ENCODE data around the gene C2orf15. TPM values are rescaled to one million over a fixed set of nuclear protein-coding genes. Genes with fewer than 3 reads are reported as not detected.

The C2orf15 gene
- total RNA-seq, result 1 to 10 TPM in 1 of 4 donors, under 1 TPM in 1, not detected in 2; 0.40 to 3.3 TPM

- ATAC-seq, result peak; percentile 97
- Histone ChIP-seq H3K27me3 (no peaks in the 10 kb centered on the region), H3K9me3 (no peaks in the 10 kb centered on the region), H3K27ac (peak within 1 kb of the TSS; percentile 37 to 89 (median 85)), H3K4me1 (peaks cover 0 to 17% (median 0%) of the 10 kb centered on the region in 3 donors), H3K4me3 (peak within 1 kb of the TSS; percentile 80 to 96), H3K36me3 (no peaks in the 10 kb centered on the region)
- WGBS, 2 donors (ENCODE audit: low coverage in 1 of 2), result 0% methylated on average over 1 of the region's 84 CpGs
- TF ChIP-seq POLR2AphosphoS5 (IDR thresholded peaks at IDR 0.05), result peak; percentile 28
- no peak for TF ChIP-seq POLR2A (IDR thresholded peaks at IDR 0.05)
These were observed at the start of gene C2orf15 for GRCh38 chr2:99141110-99142108. TSS of gene C2orf15 (plus strand) at chr2:99141707. CDS start at chr2:99150559, 8,852 bp downstream.

GRCh38 chr2:99096728-99097127 is 44.8 kb upstream of the C2orf15 start:
- WGBS, 2 donors (ENCODE audit: low coverage in 1 of 2), result 67 to 70% methylated on average over 1 of the region's 1 CpG
- TF ChIP-seq POLR2AphosphoS5 (IDR thresholded peaks at IDR 0.05) (no peak), EP300 (IDR thresholded peaks at IDR 0.05) (no peak), CTCF (IDR thresholded peaks at IDR 0.05) (no peak), POLR2A (IDR thresholded peaks at IDR 0.05) (no peak)
- H3K36me3 ChIP-seq, result no peaks in the 10 kb centered on the region

GRCh38 chr2:99101697-99102096 is 39.8 kb upstream of the C2orf15 start:
- H3K27ac ChIP-seq, result no peak overlapping the region
- no peak for ATAC-seq

More at GRCh38 chr2:99096728-99097127, 44.8 kb upstream of the C2orf15 start:
- ATAC-seq, result no peak
- no peak overlapping the region for H3K27ac ChIP-seq
- peaks cover 0 to 13% (median 0%) of the 10 kb centered on the region in 3 donors for H3K9me3 ChIP-seq
- no peaks in the 10 kb centered on the region for H3K4me1 ChIP-seq
- no peaks in the 10 kb centered on the region for H3K27me3 ChIP-seq
- no peak overlapping the region for H3K4me3 ChIP-seq

GRCh38 chr2:99104006-99104405 is 37.5 kb upstream of the C2orf15 start:
- Histone ChIP-seq H3K27ac (no peak overlapping the region), H3K4me3 (no peak overlapping the region), H3K9me3 (no peaks in the 10 kb centered on the region), H3K36me3 (no peaks in the 10 kb centered on the region), H3K27me3 (no peaks in the 10 kb centered on the region), H3K4me1 (no peaks in the 10 kb centered on the region)
- ATAC-seq, result no peak
- 65 to 73% methylated on average over 2 of the region's 2 CpGs for WGBS, 2 donors (ENCODE audit: low coverage in 1 of 2)
- TF ChIP-seq CTCF (IDR thresholded peaks at IDR 0.05) (no peak), POLR2A (IDR thresholded peaks at IDR 0.05) (no peak), EP300 (IDR thresholded peaks at IDR 0.05) (no peak), POLR2AphosphoS5 (IDR thresholded peaks at IDR 0.05) (no peak)

More at GRCh38 chr2:99101697-99102096, 39.8 kb upstream of the C2orf15 start:
- no peaks in the 10 kb centered on the region for H3K9me3 ChIP-seq
- no peak overlapping the region for H3K4me3 ChIP-seq
- H3K27me3 ChIP-seq, result no peaks in the 10 kb centered on the region
- no peaks in the 10 kb centered on the region for H3K4me1 ChIP-seq
- TF ChIP-seq POLR2AphosphoS5 (IDR thresholded peaks at IDR 0.05), result no peak
- no peak for TF ChIP-seq POLR2A (IDR thresholded peaks at IDR 0.05)
- TF ChIP-seq EP300 (IDR thresholded peaks at IDR 0.05), result no peak
- no peak for TF ChIP-seq CTCF (IDR thresholded peaks at IDR 0.05)
- 17 to 42% methylated on average over 3 of the region's 3 CpGs for whole genome bisulfite sequencing, 2 donors (ENCODE audit: low coverage in 1 of 2)
- H3K36me3 ChIP-seq, result no peaks in the 10 kb centered on the region

GRCh38 chr2:99106913-99107312 is 34.6 kb upstream of the C2orf15 start:
- H3K27me3 ChIP-seq, result peaks cover 5% of the 10 kb centered on the region
- TF ChIP-seq POLR2AphosphoS5 (IDR thresholded peaks at IDR 0.05), result no peak
- TF ChIP-seq POLR2A (IDR thresholded peaks at IDR 0.05), result no peak
- no peak for TF ChIP-seq EP300 (IDR thresholded peaks at IDR 0.05)
- TF ChIP-seq CTCF (IDR thresholded peaks at IDR 0.05), result no peak
- no peaks in the 10 kb centered on the region for H3K36me3 ChIP-seq
- H3K27ac ChIP-seq, result no peak overlapping the region
- no peak for ATAC-seq
- H3K4me3 ChIP-seq, result no peak overlapping the region
- 51 to 73% methylated on average over 1 to 2 of the region's 2 CpGs for whole genome bisulfite sequencing, 2 donors (ENCODE audit: low coverage in 1 of 2)
- H3K4me1 ChIP-seq, result no peaks in the 10 kb centered on the region
- no peaks in the 10 kb centered on the region for H3K9me3 ChIP-seq
